Mucosa of descending colon (tissue), 3 donors: Measurements from ENCODE around the gene ARMS2. TPM values are rescaled to one million over a fixed set of nuclear protein-coding genes. Genes with fewer than 3 reads are reported as not detected.

Source experiments
- ATAC-seq: fragments of 200-7000 bp; cut with Tn5 transposase; one replicate; pipeline ENCODE4 v1.9.1; 2020; ENCODE audit warnings: mild to moderate bottlenecking, moderate library complexity
- DNase-seq, 3 donors: peaks; one replicate each; pipeline ENCODE4 v3.0.0-alpha.2; 2020
- H3K36me3 ChIP-seq: fragments of 200-600 bp; one replicate; pipeline ENCODE4 v1.8.0; 2021; ENCODE audit warnings: low read depth, mild to moderate bottlenecking
- H3K4me1 ChIP-seq: fragments of 200-600 bp; one replicate; pipeline ENCODE4 v1.8.0; 2021; ENCODE audit warnings: low read depth, mild to moderate bottlenecking
- H3K4me3 ChIP-seq: fragments of 200-600 bp; one replicate; pipeline ENCODE4 v1.8.0; 2021; ENCODE audit warnings: mild to moderate bottlenecking
- H3K9me3 ChIP-seq: fragments of 200-600 bp; one replicate; pipeline ENCODE4 v1.8.0; 2021; ENCODE audit warnings: mild to moderate bottlenecking
- CTCF ChIP-seq: fragments of 200-600 bp; IDR thresholded peaks from one replicate; pipeline ENCODE4 v1.8.0; 2022; ENCODE audit warnings: antibody characterized with exemption, mild to moderate bottlenecking
- intact Hi-C, 2 donors: fragments of 100-400 bp; cut with DNase I in 1 of 2; cut with micrococcal nuclease in 1 of 2; formaldehyde crosslinking; loops; one replicate each; pipeline versions ENCODE4 v1.11.0 to v1.11.1; 2022; cut with DNase I, micrococcal nuclease
- total RNA-seq, 3 donors: library from RNA; stranded (reverse); fragmentation: NEBNext Ultra II Directional in 2 of 3; extraction: Animal tissue kit (Norgen Biotek cat#: 25700) in 2 of 3; gene quantifications; one replicate each; pipeline versions ENCODE4 v1.2.1 to v1.2.4, GENCODE V29; 2021 to 2023
- donor health status: DM: no; HTN: no; CAD: no; lungs with moderate emphysema.
- donor health status: DM: no; HTN: no; CAD: no.
- donor health status: DM: no; HTN: yes; CAD: no.

ARMS2 gene
- total RNA-seq, 3 donors from 2014 or later = not detected

GRCh38 chr10:122486406-122487080 is 32.1 kb downstream of the ARMS2 start:
- H3K4me1 ChIP-seq = no peaks in the 10 kb centered on the region
- H3K4me3 ChIP-seq = no peak overlapping the region
- no peak for ATAC-seq
- TF ChIP-seq CTCF = no peak
- no peaks in the 10 kb centered on the region for H3K9me3 ChIP-seq
- intact Hi-C loops = no loop called here
- H3K36me3 ChIP-seq = no peaks in the 10 kb centered on the region
- no peak for DNase-seq

- Histone ChIP-seq H3K9me3 (no peaks in the 10 kb centered on the region), H3K4me3 (no peak overlapping the region), H3K36me3 (no peaks in the 10 kb centered on the region), H3K4me1 (no peaks in the 10 kb centered on the region)
- peak; percentile 13 for ATAC-seq
- intact Hi-C loops = no loop called here
- no peak for TF ChIP-seq CTCF
- DNase-seq = peak in 1 of 3 donors; percentile 36
Observed at GRCh38 chr10:122487174-122487765, 32.8 kb downstream of the ARMS2 start.

- no peaks in the 10 kb centered on the region for H3K36me3 ChIP-seq
- TF ChIP-seq CTCF = no peak
- no peak for DNase-seq
- no peaks in the 10 kb centered on the region for H3K9me3 ChIP-seq
- no peak for ATAC-seq
- intact Hi-C loops = no loop called here
- H3K4me1 ChIP-seq = no peaks in the 10 kb centered on the region
- no peak overlapping the region for H3K4me3 ChIP-seq
Observed at GRCh38 chr10:122490268-122490667, 35.8 kb downstream of the ARMS2 start.

- Histone ChIP-seq H3K4me1 (no peaks in the 10 kb centered on the region), H3K36me3 (no peaks in the 10 kb centered on the region), H3K4me3 (no peak overlapping the region), H3K9me3 (no peaks in the 10 kb centered on the region)
- no peak for TF ChIP-seq CTCF
- intact Hi-C loops = no loop called here
- DNase-seq (no peak), ATAC-seq (peak; percentile 54)
Observed at GRCh38 chr10:122490786-122491680, 36.6 kb downstream of the ARMS2 start.

- intact Hi-C loops = no loop called here
- ATAC-seq = no peak
- no peak overlapping the region for H3K4me3 ChIP-seq
- no peaks in the 10 kb centered on the region for H3K9me3 ChIP-seq
- H3K36me3 ChIP-seq = no peaks in the 10 kb centered on the region
- H3K4me1 ChIP-seq = no peaks in the 10 kb centered on the region
- TF ChIP-seq CTCF = no peak
- DNase-seq = no peak
Observed at GRCh38 chr10:122492006-122492405, 37.6 kb downstream of the ARMS2 start.
